C4-2B (cell line): ENCODE results near the gene ZFP36L2.

Source experiments
- ZFX ChIP-seq: fragments of 450-650 bp; IDR thresholded peaks from 2 replicates; pipeline ENCODE4 v1.6.1; 2017
- TF ChIP-seq, protein P1 (sequence below): fragments of 450-650 bp; conservative IDR thresholded peaks from 2 replicates; pipeline ENCODE4 v1.5.1; 2017; ENCODE audit warnings: mild to moderate bottlenecking

DNA sequence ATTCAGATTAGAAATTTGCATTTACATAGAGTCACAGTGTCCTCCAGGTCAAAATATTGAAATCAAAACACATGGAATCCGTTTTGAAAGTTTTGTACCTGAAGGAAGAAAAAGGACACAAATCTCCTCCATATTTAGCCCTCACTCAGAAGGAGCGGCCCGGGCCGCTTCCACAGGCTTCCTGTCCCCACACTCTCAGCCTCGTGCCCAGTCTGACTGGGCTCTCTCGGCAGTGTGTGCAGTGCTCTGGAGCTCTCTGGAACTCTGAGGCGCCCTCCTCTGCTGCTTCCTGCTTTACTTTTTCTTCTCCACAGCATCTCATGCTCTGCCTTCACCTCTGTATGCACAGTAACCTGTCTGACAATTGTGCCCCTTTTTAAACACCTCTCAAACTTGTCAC is 22.2 kb upstream of the ZFP36L2 start:
- TF ChIP-seq, protein P1, sequence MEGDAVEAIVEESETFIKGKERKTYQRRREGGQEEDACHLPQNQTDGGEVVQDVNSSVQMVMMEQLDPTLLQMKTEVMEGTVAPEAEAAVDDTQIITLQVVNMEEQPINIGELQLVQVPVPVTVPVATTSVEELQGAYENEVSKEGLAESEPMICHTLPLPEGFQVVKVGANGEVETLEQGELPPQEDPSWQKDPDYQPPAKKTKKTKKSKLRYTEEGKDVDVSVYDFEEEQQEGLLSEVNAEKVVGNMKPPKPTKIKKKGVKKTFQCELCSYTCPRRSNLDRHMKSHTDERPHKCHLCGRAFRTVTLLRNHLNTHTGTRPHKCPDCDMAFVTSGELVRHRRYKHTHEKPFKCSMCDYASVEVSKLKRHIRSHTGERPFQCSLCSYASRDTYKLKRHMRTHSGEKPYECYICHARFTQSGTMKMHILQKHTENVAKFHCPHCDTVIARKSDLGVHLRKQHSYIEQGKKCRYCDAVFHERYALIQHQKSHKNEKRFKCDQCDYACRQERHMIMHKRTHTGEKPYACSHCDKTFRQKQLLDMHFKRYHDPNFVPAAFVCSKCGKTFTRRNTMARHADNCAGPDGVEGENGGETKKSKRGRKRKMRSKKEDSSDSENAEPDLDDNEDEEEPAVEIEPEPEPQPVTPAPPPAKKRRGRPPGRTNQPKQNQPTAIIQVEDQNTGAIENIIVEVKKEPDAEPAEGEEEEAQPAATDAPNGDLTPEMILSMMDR = no peak
- TF ChIP-seq ZFX = no peak
